ENCODE measurements around the gene HYCC2. TPM values are rescaled to one million over a fixed set of nuclear protein-coding genes. Genes with fewer than 3 reads are reported as not detected.
"Not testable (repeated sequence)": the region's sequence is repeated elsewhere in the genome, so short reads cannot be mapped to it uniquely, and the experiment has no call there.

HYCC2 gene
- 6.2 and 11.7 TPM in 2 replicates for total RNA-seq (ENCODE audit: low replicate concordance)

GRCh38 chr2:201071479-201072200 is at the start of gene HYCC2, which contains the start of gene NDUFB3:
TSS of gene HYCC2 (minus strand) at chr2:201071671. CDS start at chr2:201024009, 47,662 bp downstream.
TSS of gene NDUFB3 (plus strand) at chr2:201072001. CDS start at chr2:201078883, 6,882 bp downstream.
- peak; percentile 95 for DNase-seq (ENCODE audit: low read depth)
- TF ChIP-seq, protein P1, sequence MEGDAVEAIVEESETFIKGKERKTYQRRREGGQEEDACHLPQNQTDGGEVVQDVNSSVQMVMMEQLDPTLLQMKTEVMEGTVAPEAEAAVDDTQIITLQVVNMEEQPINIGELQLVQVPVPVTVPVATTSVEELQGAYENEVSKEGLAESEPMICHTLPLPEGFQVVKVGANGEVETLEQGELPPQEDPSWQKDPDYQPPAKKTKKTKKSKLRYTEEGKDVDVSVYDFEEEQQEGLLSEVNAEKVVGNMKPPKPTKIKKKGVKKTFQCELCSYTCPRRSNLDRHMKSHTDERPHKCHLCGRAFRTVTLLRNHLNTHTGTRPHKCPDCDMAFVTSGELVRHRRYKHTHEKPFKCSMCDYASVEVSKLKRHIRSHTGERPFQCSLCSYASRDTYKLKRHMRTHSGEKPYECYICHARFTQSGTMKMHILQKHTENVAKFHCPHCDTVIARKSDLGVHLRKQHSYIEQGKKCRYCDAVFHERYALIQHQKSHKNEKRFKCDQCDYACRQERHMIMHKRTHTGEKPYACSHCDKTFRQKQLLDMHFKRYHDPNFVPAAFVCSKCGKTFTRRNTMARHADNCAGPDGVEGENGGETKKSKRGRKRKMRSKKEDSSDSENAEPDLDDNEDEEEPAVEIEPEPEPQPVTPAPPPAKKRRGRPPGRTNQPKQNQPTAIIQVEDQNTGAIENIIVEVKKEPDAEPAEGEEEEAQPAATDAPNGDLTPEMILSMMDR (IDR thresholded peaks at IDR 0.05; ENCODE audit: insufficient read depth, low read length) = peak; percentile 35
- H3K4me3 ChIP-seq (ENCODE audit: low read depth, low read length) = peak within 1 kb of the TSS; percentile 95

GRCh38 chr2:201118961-201119854 is 47.7 kb upstream of the HYCC2 start:
- TF ChIP-seq, protein P1 (IDR thresholded peaks at IDR 0.05; ENCODE audit: insufficient read depth, low read length) = no peak
- peak; percentile 57 for DNase-seq (ENCODE audit: low read depth)
- peak overlapping the region; percentile 80 for H3K4me3 ChIP-seq (ENCODE audit: low read depth, low read length)

GRCh38 chr2:201118121-201118960 is 46.9 kb upstream of the HYCC2 start:
- TF ChIP-seq, protein P1 (IDR thresholded peaks at IDR 0.05; ENCODE audit: insufficient read depth, low read length) = peak; percentile 55
- peak; percentile 81 for DNase-seq (ENCODE audit: low read depth)
- H3K4me3 ChIP-seq (ENCODE audit: low read depth, low read length) = peak overlapping the region; percentile 80

GRCh38 chr2:201117735-201118094 is 46.2 kb upstream of the HYCC2 start:
- H3K4me3 ChIP-seq (ENCODE audit: low read depth, low read length) = peak overlapping the region; percentile 80
- not testable (repeated sequence) for DNase-seq (ENCODE audit: low read depth)

GRCh38 chr2:201116959-201117734 is 45.7 kb upstream of the HYCC2 start:
- peak; percentile 92 for DNase-seq (ENCODE audit: low read depth)
- peak overlapping the region; percentile 80 for H3K4me3 ChIP-seq (ENCODE audit: low read depth, low read length)
- TF ChIP-seq, protein P1 (IDR thresholded peaks at IDR 0.05; ENCODE audit: insufficient read depth, low read length) = peak; percentile 61

GRCh38 chr2:201116115-201116958 is 44.9 kb upstream of the HYCC2 start, which contains the start of gene CFLAR:
TSS of gene CFLAR (plus strand) at chr2:201116164. CDS start at chr2:201129866, 13,702 bp downstream.
- peak within 1 kb of the TSS; percentile 80 for H3K4me3 ChIP-seq (ENCODE audit: low read depth, low read length)
- TF ChIP-seq, protein P1 (IDR thresholded peaks at IDR 0.05; ENCODE audit: insufficient read depth, low read length) = no peak
- DNase-seq (ENCODE audit: low read depth) = peak; percentile 75

Data from fibroblast of the aortic adventitia (primary cell).